K562 (cell line): ENCODE data around the gene SERPINA5. TPM values are rescaled to one million over a fixed set of nuclear protein-coding genes. Genes with fewer than 3 reads are reported as not detected.

Experiments
- ATAC-seq: fragments of 200-7000 bp; cut with Tn5 transposase; 3 replicates; pipeline ENCODE4 v1.9.1; 2020; ENCODE audit warnings: moderate library complexity
- BruUV-seq: library from RNA; stranded (reverse); fragments of 400-500 nt; replicated peaks from 2 replicates; lab custom pipeline; 2021; lab: Mats Ljungman, UMichigan
- CTCF ChIA-PET: fragments of 300-600 bp; formaldehyde crosslinking; extraction: SDS; loops from one replicate; lab custom pipeline; 2021; ENCODE audit warnings: low intra/inter-chr PET ratio; lab: Yijun Ruan, JAX
- POLR2A ChIA-PET: fragments of 300-600, 350-650 bp; sonication (Branson Sonifier 250); formaldehyde crosslinking; extraction: SDS; loops from one replicate; lab custom pipeline; 2021; ENCODE audit warnings: antibody characterized with exemption, inconsistent platforms; lab: Yijun Ruan, JAX
- DNase-seq, 4 experiments: peaks; one replicate each; pipeline versions ENCODE4 v3.0.0 to v3.0.0-alpha.2; 2011 to 2018; ENCODE audit warnings: low spot score in 3 of 4, mixed read lengths in 3 of 4; ENCODE audit errors: extremely low read depth in 1 of 4
- FAIRE-seq: peaks from 2 replicates; lab custom pipeline; 2011; peaks lifted over from hg19 to GRCh38; lab: Jason Lieb, UNC
- H2AFZ ChIP-seq: 2 replicates; pipeline ENCODE4 v1.6.0; 2011; ENCODE audit warnings: low read depth, low read length, control low read depth, inconsistent platforms
- H3K27ac ChIP-seq: fragments of 200-600 bp; 3 replicates; pipeline ENCODE4 v1.8.0; 2011; ENCODE audit warnings: low read depth, mild to moderate bottlenecking, control low read depth, inconsistent platforms, low read length, moderate library complexity, mixed read lengths; ENCODE audit errors: extremely low read depth
- H3K27me3 ChIP-seq, 2 experiments: fragments of 300-600 bp in 1 of 2; 2 replicates in 1 of 2; 3 replicates in 1 of 2; pipeline versions ENCODE4 v1.6.0 to v1.8.0; 2011; ENCODE audit warnings: inconsistent platforms in 2 of 2, low read length in 2 of 2, mild to moderate bottlenecking in 1 of 2, mixed read lengths in 1 of 2, moderate library complexity in 1 of 2; ENCODE audit not compliant: control insufficient read depth in 2 of 2, insufficient read depth in 2 of 2
- H3K36me3 ChIP-seq: fragments of 300-600 bp; 3 replicates; pipeline ENCODE4 v1.8.0; 2011; ENCODE audit warnings: mild to moderate bottlenecking, low read length, inconsistent platforms; ENCODE audit not compliant: control insufficient read depth, insufficient read depth
- H3K4me1 ChIP-seq, 2 experiments: fragments of 200-600 bp in 1 of 2; replicated peaks in 1 of 2; 2 replicates in 1 of 2; 3 replicates in 1 of 2; pipeline versions ENCODE4 v1.5.1 to v1.8.0; 2011; ENCODE audit warnings: inconsistent platforms in 2 of 2, low read length in 2 of 2, mild to moderate bottlenecking in 1 of 2, mixed read lengths in 1 of 2, moderate library complexity in 1 of 2; ENCODE audit not compliant: control insufficient read depth in 2 of 2, insufficient read depth in 2 of 2
- H3K4me2 ChIP-seq: 2 replicates; pipeline ENCODE4 v1.6.1; 2011; ENCODE audit warnings: low read length, control low read depth, inconsistent platforms, mixed read lengths; ENCODE audit not compliant: insufficient read depth
- H3K4me3 ChIP-seq: fragments of 200-600 bp; sonication (generic), shearing (Covaris generic); 2 replicates; pipeline ENCODE4 v1.5.1; 2016; ENCODE audit warnings: control low read depth, inconsistent platforms
- H3K79me2 ChIP-seq: fragments of 200-600 bp; 3 replicates; pipeline ENCODE4 v1.8.0; 2011; ENCODE audit warnings: low read length, inconsistent platforms; ENCODE audit not compliant: control insufficient read depth, insufficient read depth
- H3K9ac ChIP-seq, 2 experiments: 2 replicates each; pipeline versions ENCODE4 v1.6.0 to v1.6.1; 2011; ENCODE audit warnings: low read depth in 2 of 2, low read length in 2 of 2, control low read depth in 1 of 2, inconsistent platforms in 1 of 2, mild to moderate bottlenecking in 1 of 2, mixed read lengths in 1 of 2; ENCODE audit not compliant: insufficient read depth in 1 of 2
- H3K9me1 ChIP-seq: one replicate; pipeline ENCODE4 v1.6.0; 2011; ENCODE audit warnings: inconsistent platforms, mild to moderate bottlenecking, low read length, moderate library complexity; ENCODE audit not compliant: control insufficient read depth, insufficient read depth
- H3K9me3 ChIP-seq: replicated peaks from 2 replicates; pipeline ENCODE4 v1.5.1; 2011; ENCODE audit warnings: low read depth, low read length, inconsistent platforms; ENCODE audit not compliant: control insufficient read depth, insufficient read depth
- H4K20me1 ChIP-seq: replicated peaks from 2 replicates; pipeline ENCODE4 v1.6.1; 2011; ENCODE audit warnings: low read length, inconsistent platforms, mixed read lengths; ENCODE audit not compliant: control insufficient read depth, insufficient read depth
- DLX4 ChIP-seq: fragments of 250-450 bp; sonication (Bioruptor Pico); IDR thresholded peaks from 2 replicates; pipeline ENCODE4 v1.6.1; 2021; ENCODE audit warnings: mild to moderate bottlenecking
- DMBX1 ChIP-seq: fragments of 250-450 bp; sonication (Bioruptor Pico); IDR thresholded peaks from 2 replicates; pipeline ENCODE4 v1.8.0; 2022; ENCODE audit warnings: inconsistent platforms, mild to moderate bottlenecking, moderate library complexity, borderline replicate concordance
- E4F1 ChIP-seq: fragments of 250-450 bp; sonication (Bioruptor Pico); IDR thresholded peaks from 2 replicates; pipeline ENCODE4 v1.5.0; 2021; ENCODE audit warnings: mild to moderate bottlenecking, borderline replicate concordance
- HLTF ChIP-seq: fragments of 450-650 bp; IDR thresholded peaks from 2 replicates; pipeline ENCODE4 v1.6.1; 2016
- HMGXB4 ChIP-seq: sonication (generic); formaldehyde crosslinking; IDR thresholded peaks from 2 replicates; pipeline ENCODE4 v1.8.1; 2023; ENCODE audit warnings: mild to moderate bottlenecking, missing genetic modification reagents
- NFE2L1 ChIP-seq: fragments of 450-650 bp; IDR thresholded peaks from 2 replicates; pipeline ENCODE4 v1.6.1; 2016; ENCODE audit warnings: missing genetic modification characterization, low read depth, mild to moderate bottlenecking, missing compliant biosample characterization, moderate library complexity, borderline replicate concordance
- NONO ChIP-seq, 2 experiments: fragments of 200-400 bp in 1 of 2; fragments of 450-650 bp in 1 of 2; formaldehyde crosslinking in 1 of 2; IDR thresholded peaks; 2 replicates each; pipeline ENCODE4 v1.6.1; 2017; ENCODE audit warnings: low read depth in 2 of 2, mild to moderate bottlenecking in 2 of 2, moderate library complexity in 2 of 2, low read length in 1 of 2
- PATZ1 ChIP-seq: fragments of 250-450 bp; sonication (Bioruptor Pico); IDR thresholded peaks from 2 replicates; pipeline ENCODE4 v1.5.0; 2020; ENCODE audit warnings: mild to moderate bottlenecking, borderline replicate concordance
- RBM15 ChIP-seq: fragments of 200-400 bp; formaldehyde crosslinking; IDR thresholded peaks from 2 replicates; pipeline ENCODE4 v1.6.1; 2018; ENCODE audit warnings: mild to moderate bottlenecking, low read length, moderate library complexity; ENCODE audit not compliant: insufficient read depth
- SMC3 ChIP-seq: conservative IDR thresholded peaks from 2 replicates; pipeline ENCODE4 v1.6.1; 2011; ENCODE audit warnings: low read depth, low read length, improper control_type of control experiment; ENCODE audit not compliant: insufficient read depth
- SRSF9 ChIP-seq: fragments of 200-400 bp; formaldehyde crosslinking; IDR thresholded peaks from 2 replicates; pipeline ENCODE4 v1.6.1; 2017; ENCODE audit warnings: low read depth, low read length, borderline replicate concordance
- TEAD2 ChIP-seq: fragments of 450-650 bp; IDR thresholded peaks from 2 replicates; pipeline ENCODE4 v1.6.1; 2016; ENCODE audit warnings: missing genetic modification characterization, control low read depth, missing compliant biosample characterization
- XRCC4 ChIP-seq: IDR thresholded peaks from one replicate; pipeline ENCODE4 v1.6.1; 2011; ENCODE audit not compliant: insufficient read depth, insufficient read length; ENCODE audit errors: extremely low read depth
- ZNF165 ChIP-seq: fragments of 250-450 bp; sonication (Bioruptor Pico); IDR thresholded peaks from 2 replicates; pipeline ENCODE4 v1.4.0; 2020; ENCODE audit warnings: borderline replicate concordance
- WGBS: fragments of 100-300 bp; shearing (Covaris generic); methylation state at CpG from one replicate; pipeline ENCODE4 v1.1.6; 2016; ENCODE audit warnings: low coverage, mixed read lengths; ENCODE audit not compliant: insufficient coverage; ENCODE audit errors: missing lambda C conversion rate; 5-methylcytosine and 5-hydroxymethylcytosine counted together
- in situ Hi-C: fragments of 300-500 bp; cut with MboI; formaldehyde crosslinking; loops from 4 replicates; pipeline ENCODE4 v1.15.0; 2018; ENCODE audit warnings: inconsistent platforms, mixed read lengths
- intact Hi-C: fragments of 100-400 bp; cut with micrococcal nuclease; formaldehyde crosslinking; loops from 2 replicates; pipeline ENCODE4 v1.14.2; 2022
- polyA plus RNA-seq, 8 experiments: library from polyadenylated mRNA; depleted of rRNA in 4 of 8; stranded (reverse) in 5 of 8; unstranded in 3 of 8; fragments of >200 nt; fragmentation: Nextera tagmentation in 2 of 8; fragmentation: Illumina TruSeq in 1 of 8; extraction: Ambion mirVana in 2 of 8; extraction: Trizol in 1 of 8; gene quantifications; 2 replicates each; pipeline versions ENCODE4 v1.2.1 to v1.2.3, GENCODE V29; 2011 to 2014; ENCODE audit warnings: inconsistent platforms in 1 of 8, missing spikeins in 1 of 8
- total RNA-seq, 7 experiments: library from RNA; depleted of rRNA in 6 of 7; stranded (reverse); fragments of >200 nt in 6 of 7; fragmentation: Illumina TruSeq in 2 of 7; extraction: Trizol in 2 of 7; gene quantifications; 2 replicates each; pipeline versions ENCODE4 v1.2.1 to v1.2.3, GENCODE V29; 2011 to 2021; ENCODE audit warnings: low replicate concordance in 1 of 7

The SERPINA5 gene
- total and polyA plus RNA-seq, 9 of the 15 experiments (the other 6 are each of a cell fraction or from before 2014, with no cell fraction given): 0.38 TPM; not detected in 8

- TF ChIP-seq E4F1 (no peak), HLTF (no peak), XRCC4 (no peak), SMC3 (no peak), ZNF165 (CRISPR knock-in tag) (no peak), DLX4 (no peak)
These were observed 2.5 kb upstream of the SERPINA5 start (continued) for GRCh38 chr14:94578712-94579111.

GRCh38 chr14:94582199-94582750, 1.0 kb downstream of the SERPINA5 start:
- WGBS: 2% methylated on average over 5 of the region's 7 CpGs
- no peaks in the 10 kb centered on the region for H3K9me3 ChIP-seq
- no peak for FAIRE-seq
- intact Hi-C loops (no loop called here), in situ Hi-C loops (no loop called here)
- no peak overlapping the region for H3K9ac ChIP-seq
- ChIA-PET POLR2A (interaction anchor here (0.9 kb wide), 1 partner anchor 19 kb away, joined by 3 read pairs; no protein-coding TSS in a partner anchor), CTCF (no interaction called here)
- H2AFZ ChIP-seq: no peak overlapping the region
- H3K4me3 ChIP-seq: no peak overlapping the region
- no peak for DNase-seq
- H3K27ac ChIP-seq: no peak overlapping the region
- ATAC-seq: no peak
- no peaks in the 10 kb centered on the region for H4K20me1 ChIP-seq
- no peaks in the 10 kb centered on the region for H3K27me3 ChIP-seq
- no TSS peak for BruUV-seq
- H3K79me2 ChIP-seq: no peaks in the 10 kb centered on the region
- H3K4me2 ChIP-seq: no peak overlapping the region
- no peaks in the 10 kb centered on the region; a peak in 1 of 5 replicates for H3K4me1 ChIP-seq
- H3K36me3 ChIP-seq: no peaks in the 10 kb centered on the region
- H3K9me1 ChIP-seq: no peaks in the 10 kb centered on the region
- no peak for TF ChIP-seq SRSF9
- TF ChIP-seq RBM15: no peak
- TF ChIP-seq HMGXB4 (CRISPR knock-in tag): no peak
- no peak for TF ChIP-seq TEAD2 (tag)
- no peak for TF ChIP-seq NFE2L1 (tag)
- TF ChIP-seq NONO (IDR thresholded peaks at IDR 0.05; ENCODE audit: low read depth in 2 of 2, low read length in 1 of 2): no peak
- no peak for TF ChIP-seq PATZ1
- TF ChIP-seq DMBX1: no peak
